Uterus (tissue), 4 donors: Measurements from ENCODE around the gene CIROP. TPM values are rescaled to one million over a fixed set of nuclear protein-coding genes. Genes with fewer than 3 reads are reported as not detected.

Source experiments
- DNase-seq, 2 donors: peaks; one replicate each; pipeline ENCODE4 v3.0.0-alpha.2; 2019 to 2020
- H3K27ac ChIP-seq, 2 donors: fragments of 200-600 bp; sonication (generic); 1 replicate in 1 of 2; 2 replicates in 1 of 2; pipeline ENCODE4 v1.5.1; 2016 to 2018
- H3K27me3 ChIP-seq, 2 donors: fragments of 200-600 bp; sonication (generic); one replicate each; pipeline ENCODE4 v1.5.1; 2018 to 2019; ENCODE audit warnings: control low read depth in 1 of 2
- H3K36me3 ChIP-seq, 2 donors: fragments of 200-600 bp; sonication (generic); one replicate each; pipeline ENCODE4 v1.5.1; 2019; ENCODE audit warnings: control low read depth in 1 of 2
- H3K4me1 ChIP-seq, 2 donors: fragments of 200-600 bp; sonication (generic); one replicate each; pipeline ENCODE4 v1.5.1; 2018 to 2019; ENCODE audit warnings: control low read depth in 1 of 2
- H3K4me3 ChIP-seq, 2 donors: fragments of 200-600 bp; sonication (generic); 1 replicate in 1 of 2; 2 replicates in 1 of 2; pipeline ENCODE4 v1.5.1; 2018 to 2019; ENCODE audit warnings: mild to moderate bottlenecking in 1 of 2
- H3K9me3 ChIP-seq, 2 donors: fragments of 200-600 bp; sonication (generic); one replicate each; pipeline ENCODE4 v1.5.1; 2019; ENCODE audit warnings: control low read depth in 1 of 2
- CTCF ChIP-seq, 4 experiments: fragments of 200-600 bp in 2 of 4; fragments of 450-650 bp in 2 of 4; sonication (generic) in 2 of 4; IDR thresholded peaks; one replicate each; pipeline ENCODE4 v1.5.1; 2016 to 2019; ENCODE audit warnings: antibody characterized with exemption in 4 of 4, mild to moderate bottlenecking in 2 of 4, moderate library complexity in 1 of 4
- POLR2A ChIP-seq, 2 donors: fragments of 450-650 bp; IDR thresholded peaks; one replicate each; pipeline ENCODE4 v1.6.1; 2016; ENCODE audit warnings: antibody characterized with exemption in 2 of 2, mild to moderate bottlenecking in 1 of 2, moderate library complexity in 1 of 2
- intact Hi-C: fragments of 100-400 bp; cut with DNase I; formaldehyde crosslinking; loops from one replicate; pipeline ENCODE4 v1.15.1; 2023; ENCODE audit warnings: low total_unique reads
- total RNA-seq, 4 donors: library from RNA; depleted of rRNA in 3 of 4; stranded (reverse); fragments of >200 nt in 3 of 4; gene quantifications; one replicate each; pipeline versions ENCODE4 v1.1.0 to v1.2.4, GENCODE V29; 2014 to 2023
- donor health status: DM: yes; HTN: yes; CAD: no.

Gene CIROP
- total RNA-seq, 4 donors from 2014 or later = not detected

GRCh38 chr14:23118506-23119362 is 13.9 kb upstream of the CIROP start, which contains the start of gene CEBPE:
CEBPE (minus strand) TSS chr14:23119255; CDS start chr14:23119091, 164 bp downstream.
- TF ChIP-seq POLR2A (IDR thresholded peaks at IDR 0.05) (no peak), CTCF (IDR thresholded peaks at IDR 0.05) (no peak)
- H3K4me1 ChIP-seq = peaks cover 0 to 4% of the 10 kb centered on the region in 2 donors
- H3K9me3 ChIP-seq = no peaks in the 10 kb centered on the region
- DNase-seq = no peak
- H3K27ac ChIP-seq = no peak within 1 kb of the TSS
- H3K4me3 ChIP-seq = no peak within 1 kb of the TSS
- no peaks in the 10 kb centered on the region for H3K27me3 ChIP-seq
- intact Hi-C loops = loop anchor here (2.0 kb wide), 1 partner anchor 68 kb away; no protein-coding TSS in a partner anchor
- H3K36me3 ChIP-seq = no peaks in the 10 kb centered on the region

- intact Hi-C loops = loop anchor here (2.0 kb wide), 1 partner anchor 69 kb away; no protein-coding TSS in a partner anchor
- no peak for DNase-seq
- no peaks in the 10 kb centered on the region for H3K27me3 ChIP-seq
- no peaks in the 10 kb centered on the region for H3K36me3 ChIP-seq
- H3K27ac ChIP-seq = no peak overlapping the region
- TF ChIP-seq POLR2A (IDR thresholded peaks at IDR 0.05) (no peak), CTCF (IDR thresholded peaks at IDR 0.05) (no peak)
- H3K4me3 ChIP-seq = no peak overlapping the region
- H3K9me3 ChIP-seq = no peaks in the 10 kb centered on the region
- peaks cover 0 to 4% of the 10 kb centered on the region in 2 donors for H3K4me1 ChIP-seq
Measured at GRCh38 chr14:23117371-23118020, 12.7 kb upstream of the CIROP start.

DNA sequence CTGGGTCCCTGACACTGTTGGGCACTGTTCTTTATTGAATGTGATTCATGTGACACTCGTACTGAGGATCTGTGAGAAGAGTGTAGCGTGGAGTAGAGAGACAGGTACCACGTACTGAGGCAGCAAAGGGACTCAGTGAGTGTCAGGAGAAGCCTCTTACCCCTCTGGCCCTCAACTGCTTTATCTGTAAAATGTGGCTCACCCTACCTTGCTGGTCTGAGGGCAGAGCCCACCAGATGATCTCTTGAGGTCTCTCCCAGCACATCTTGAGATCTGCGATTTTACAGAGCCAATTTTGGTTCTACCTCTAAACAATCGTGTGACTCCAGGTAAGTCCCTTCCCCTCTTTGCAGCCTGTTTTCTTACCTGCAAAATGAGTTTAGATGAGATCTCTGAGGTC is 11.1 kb upstream of the CIROP start:
- no peaks in the 10 kb centered on the region for H3K27me3 ChIP-seq
- H3K9me3 ChIP-seq = no peaks in the 10 kb centered on the region
- intact Hi-C loops = no loop called here
- no peaks in the 10 kb centered on the region for H3K36me3 ChIP-seq
- H3K27ac ChIP-seq = no peak overlapping the region
- H3K4me1 ChIP-seq = peaks cover 0 to under 1% of the 10 kb centered on the region in 2 donors
- TF ChIP-seq CTCF (IDR thresholded peaks at IDR 0.05) = no peak
- TF ChIP-seq POLR2A (IDR thresholded peaks at IDR 0.05) = no peak
- H3K4me3 ChIP-seq = no peak overlapping the region
- DNase-seq = no peak

DNA sequence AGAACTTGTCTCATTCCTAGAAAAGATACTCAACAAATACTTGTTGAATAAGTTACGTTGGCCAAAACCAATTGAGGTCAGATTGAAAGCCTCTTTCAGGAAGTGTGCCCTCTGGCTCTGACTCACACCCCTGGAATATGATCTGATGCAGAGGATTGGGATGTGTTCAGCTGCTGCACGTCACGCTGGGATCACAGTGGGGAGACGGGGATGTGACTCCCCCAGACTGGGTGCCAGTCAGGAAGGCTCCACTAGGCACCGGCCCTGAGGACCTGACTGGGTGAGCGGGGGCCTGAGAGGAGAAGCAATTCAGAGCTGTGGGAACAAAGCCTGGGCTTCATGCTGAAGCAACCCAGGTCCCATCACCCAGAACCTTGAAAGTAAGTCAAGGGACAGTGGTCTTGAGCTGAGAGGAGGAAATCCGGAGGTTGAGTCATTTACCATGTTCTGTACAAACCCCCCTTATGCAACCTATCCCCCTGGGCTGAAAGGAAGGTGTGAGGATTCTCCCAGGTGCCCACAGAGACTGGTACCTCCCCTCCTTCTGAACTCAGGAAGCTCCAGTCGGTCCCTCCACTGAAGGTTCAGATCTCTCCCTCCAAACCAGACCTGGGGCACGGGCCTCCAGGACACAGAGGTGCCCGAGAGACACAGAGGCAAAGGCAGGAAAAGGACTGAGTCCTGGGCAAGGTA is 10.4 kb upstream of the CIROP start:
- H3K4me3 ChIP-seq = no peak overlapping the region
- DNase-seq = no peak
- H3K36me3 ChIP-seq = no peaks in the 10 kb centered on the region
- TF ChIP-seq CTCF (IDR thresholded peaks at IDR 0.05) = no peak
- no peak for TF ChIP-seq POLR2A (IDR thresholded peaks at IDR 0.05)
- no peaks in the 10 kb centered on the region for H3K27me3 ChIP-seq
- no peak overlapping the region for H3K27ac ChIP-seq
- H3K9me3 ChIP-seq = no peaks in the 10 kb centered on the region
- intact Hi-C loops = no loop called here
- no peaks in the 10 kb centered on the region for H3K4me1 ChIP-seq
